HEK293 (cell line): ENCODE measurements around the gene LEO1.

Source experiments
- CTCF ChIA-PET: fragments of 350-600 bp; formaldehyde crosslinking; extraction: SDS; loops from one replicate; lab custom pipeline; 2021; ENCODE audit warnings: antibody characterized with exemption; lab: Yijun Ruan, JAX
- POLR2A ChIA-PET: fragments of 300-600 bp; formaldehyde crosslinking; extraction: SDS; loops from one replicate; lab custom pipeline; 2020; ENCODE audit warnings: antibody characterized with exemption, inconsistent platforms; lab: Yijun Ruan, JAX
- H3K27ac ChIP-seq: fragments of 200-500 bp; sonication (Bioruptor generic); 2 replicates; pipeline ENCODE4 v1.5.1; 2014; ENCODE audit warnings: low read depth, low read length, control low read depth, inconsistent platforms; ENCODE audit errors: extremely low read depth
- H3K36me3 ChIP-seq, 2 experiments: fragments of 200-500 bp in 1 of 2; sonication (Bioruptor generic) in 1 of 2; 1 replicate in 1 of 2; 2 replicates in 1 of 2; pipeline ENCODE4 v1.5.1; 2014 to 2017; ENCODE audit warnings: inconsistent platforms in 2 of 2, low read length in 2 of 2; ENCODE audit not compliant: control insufficient read depth in 2 of 2, insufficient read depth in 1 of 2
- H3K4me1 ChIP-seq: fragments of 200-500 bp; sonication (Bioruptor generic); 2 replicates; pipeline ENCODE4 v1.5.1; 2014; ENCODE audit warnings: mild to moderate bottlenecking, low read length, inconsistent platforms; ENCODE audit not compliant: control insufficient read depth, insufficient read depth
- H3K4me3 ChIP-seq: 2 replicates; pipeline ENCODE4 v1.5.1; 2011; ENCODE audit warnings: low read depth, mild to moderate bottlenecking, control low read depth, low read length, moderate library complexity
- H3K9me3 ChIP-seq: fragments of 200-500 bp; sonication (Bioruptor generic); 2 replicates; pipeline ENCODE4 v1.5.1; 2014; ENCODE audit warnings: low read depth, low read length, inconsistent platforms; ENCODE audit not compliant: control insufficient read depth, insufficient read depth
- SP3 ChIP-seq: fragments of 450-650 bp; formaldehyde crosslinking; IDR thresholded peaks from 2 replicates; pipeline ENCODE4 v1.5.1; 2016; ENCODE audit warnings: missing biosample characterization, missing genetic modification characterization
- SP7 ChIP-seq: fragments of 450-650 bp; formaldehyde crosslinking; IDR thresholded peaks from 2 replicates; pipeline ENCODE4 v1.5.1; 2016; ENCODE audit warnings: missing biosample characterization, missing genetic modification characterization
- ZBTB1 ChIP-seq: fragments of 450-650 bp; formaldehyde crosslinking; IDR thresholded peaks from 2 replicates; pipeline ENCODE4 v1.5.1; 2016; ENCODE audit warnings: missing biosample characterization, missing genetic modification characterization
- ZFP69B ChIP-seq: fragments of 450-650 bp; formaldehyde crosslinking; IDR thresholded peaks from 2 replicates; pipeline ENCODE4 v1.5.1; 2016; ENCODE audit warnings: missing biosample characterization, missing genetic modification characterization
- ZNF155 ChIP-seq: fragments of 450-650 bp; formaldehyde crosslinking; IDR thresholded peaks from 2 replicates; pipeline ENCODE4 v1.5.1; 2016; ENCODE audit warnings: missing biosample characterization, missing genetic modification characterization
- ZNF184 ChIP-seq: fragments of 450-650 bp; IDR thresholded peaks from 2 replicates; pipeline ENCODE4 v1.5.1; 2018; ENCODE audit warnings: missing biosample characterization, mild to moderate bottlenecking, missing genetic modification characterization
- ZNF266 ChIP-seq: fragments of 450-650 bp; formaldehyde crosslinking; IDR thresholded peaks from 2 replicates; pipeline ENCODE4 v1.5.1; 2016; ENCODE audit warnings: missing biosample characterization, missing genetic modification characterization, low read depth
- ZNF366 ChIP-seq: fragments of 450-650 bp; formaldehyde crosslinking; conservative IDR thresholded peaks from 2 replicates; pipeline ENCODE4 v1.5.1; 2016; ENCODE audit warnings: missing biosample characterization, missing genetic modification characterization
- ZNF394 ChIP-seq: fragments of 450-650 bp; formaldehyde crosslinking; IDR thresholded peaks from 2 replicates; pipeline ENCODE4 v1.5.1; 2016; ENCODE audit warnings: missing biosample characterization, missing genetic modification characterization, mild to moderate bottlenecking, moderate library complexity, borderline replicate concordance
- ZNF473 ChIP-seq: fragments of 450-650 bp; formaldehyde crosslinking; IDR thresholded peaks from 2 replicates; pipeline ENCODE4 v1.5.1; 2017; ENCODE audit warnings: missing biosample characterization, missing genetic modification characterization
- ZNF501 ChIP-seq: fragments of 450-650 bp; formaldehyde crosslinking; IDR thresholded peaks from 2 replicates; pipeline ENCODE4 v1.5.1; 2016; ENCODE audit warnings: missing biosample characterization, missing genetic modification characterization
- ZNF623 ChIP-seq: fragments of 450-650 bp; formaldehyde crosslinking; IDR thresholded peaks from 2 replicates; pipeline ENCODE4 v1.5.1; 2016; ENCODE audit warnings: missing biosample characterization, missing genetic modification characterization
- ZSCAN16 ChIP-seq: fragments of 450-650 bp; formaldehyde crosslinking; IDR thresholded peaks from 2 replicates; pipeline ENCODE4 v1.5.1; 2016; ENCODE audit warnings: missing biosample characterization, missing genetic modification characterization
- TF ChIP-seq, protein P1 (sequence below): fragments of 450-650 bp; formaldehyde crosslinking; conservative IDR thresholded peaks from 2 replicates; pipeline ENCODE4 v1.5.1; 2016; ENCODE audit warnings: low read depth, missing biosample characterization, missing genetic modification characterization
- TF ChIP-seq, protein P2 (sequence below): fragments of 450-650 bp; formaldehyde crosslinking; IDR thresholded peaks from 2 replicates; pipeline ENCODE4 v1.5.1; 2017; ENCODE audit warnings: missing biosample characterization, missing genetic modification characterization
- TF ChIP-seq, protein P3 (sequence below): fragments of 450-650 bp; formaldehyde crosslinking; IDR thresholded peaks from 2 replicates; pipeline ENCODE4 v1.5.1; 2017; ENCODE audit warnings: missing biosample characterization, missing genetic modification characterization
- TF ChIP-seq, protein P4 (sequence below): fragments of 450-650 bp; formaldehyde crosslinking; IDR thresholded peaks from 2 replicates; pipeline ENCODE4 v1.5.1; 2016; ENCODE audit warnings: missing biosample characterization, missing genetic modification characterization

The LEO1 gene

DNA sequence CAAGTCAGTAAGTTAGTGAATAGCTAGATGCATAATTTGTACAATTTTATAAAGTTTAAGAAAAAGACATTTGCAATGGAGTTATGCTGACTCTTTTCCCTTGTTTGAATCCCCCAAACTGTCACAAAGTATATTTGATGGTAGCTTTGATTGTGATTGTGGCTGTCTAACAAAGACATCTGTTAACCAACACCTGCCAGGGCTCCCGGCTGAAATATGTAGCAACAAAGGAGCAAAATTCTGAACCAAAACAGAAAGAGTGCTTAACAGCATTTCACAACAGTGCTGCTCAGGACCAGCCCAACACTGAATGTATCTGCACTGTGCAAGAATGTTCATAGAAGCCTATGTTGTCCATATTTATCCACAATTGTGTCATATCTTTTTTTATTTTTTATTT, 39.4 kb downstream of the LEO1 start:
- Histone ChIP-seq H3K27ac (no peak overlapping the region), H3K9me3 (no peaks in the 10 kb centered on the region), H3K36me3 (peaks cover 0 to 12% of the 10 kb centered on the region in 2 experiments; a peak in 2 of 3 replicates)
- TF ChIP-seq ZSCAN16 (tag by site-specific recombination) (no peak), ZFP69B (no peak)
- TF ChIP-seq, all 188 proteins: peak for 0
- no peaks in the 10 kb centered on the region for H3K4me1 ChIP-seq
- ChIA-PET CTCF (no interaction called here), POLR2A (no interaction called here)
- no peak overlapping the region for H3K4me3 ChIP-seq

DNA sequence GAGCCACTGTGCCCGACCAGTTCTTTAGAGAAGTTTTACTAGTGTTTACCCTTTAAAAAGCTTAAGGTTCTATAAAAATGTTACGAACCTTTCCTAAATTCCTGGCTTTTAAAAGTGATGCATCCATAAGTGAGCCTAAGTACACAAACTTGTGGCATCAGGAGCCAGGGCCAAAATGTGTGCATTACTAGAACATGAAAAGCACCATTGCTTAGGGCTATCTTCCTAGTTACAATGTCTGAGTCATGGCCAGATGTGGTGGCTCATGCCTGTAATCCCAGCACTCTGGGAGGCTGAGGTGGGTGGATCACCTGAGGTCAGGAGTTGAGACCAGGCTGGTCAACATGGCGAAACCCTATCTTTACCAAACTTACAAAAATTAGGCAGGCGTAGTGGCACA, 39.9 kb downstream of the LEO1 start:
- ChIA-PET CTCF (no interaction called here), POLR2A (interaction anchor here (0.6 kb wide), 1 partner anchor 250 kb away, joined by 4 read pairs; the partner anchor contains the start of gene SCG3)
- no peak overlapping the region for H3K4me3 ChIP-seq
- TF ChIP-seq ZNF366: no peak
- no peak for TF ChIP-seq ZBTB1 (tag by site-specific recombination)
- TF ChIP-seq, protein P1, sequence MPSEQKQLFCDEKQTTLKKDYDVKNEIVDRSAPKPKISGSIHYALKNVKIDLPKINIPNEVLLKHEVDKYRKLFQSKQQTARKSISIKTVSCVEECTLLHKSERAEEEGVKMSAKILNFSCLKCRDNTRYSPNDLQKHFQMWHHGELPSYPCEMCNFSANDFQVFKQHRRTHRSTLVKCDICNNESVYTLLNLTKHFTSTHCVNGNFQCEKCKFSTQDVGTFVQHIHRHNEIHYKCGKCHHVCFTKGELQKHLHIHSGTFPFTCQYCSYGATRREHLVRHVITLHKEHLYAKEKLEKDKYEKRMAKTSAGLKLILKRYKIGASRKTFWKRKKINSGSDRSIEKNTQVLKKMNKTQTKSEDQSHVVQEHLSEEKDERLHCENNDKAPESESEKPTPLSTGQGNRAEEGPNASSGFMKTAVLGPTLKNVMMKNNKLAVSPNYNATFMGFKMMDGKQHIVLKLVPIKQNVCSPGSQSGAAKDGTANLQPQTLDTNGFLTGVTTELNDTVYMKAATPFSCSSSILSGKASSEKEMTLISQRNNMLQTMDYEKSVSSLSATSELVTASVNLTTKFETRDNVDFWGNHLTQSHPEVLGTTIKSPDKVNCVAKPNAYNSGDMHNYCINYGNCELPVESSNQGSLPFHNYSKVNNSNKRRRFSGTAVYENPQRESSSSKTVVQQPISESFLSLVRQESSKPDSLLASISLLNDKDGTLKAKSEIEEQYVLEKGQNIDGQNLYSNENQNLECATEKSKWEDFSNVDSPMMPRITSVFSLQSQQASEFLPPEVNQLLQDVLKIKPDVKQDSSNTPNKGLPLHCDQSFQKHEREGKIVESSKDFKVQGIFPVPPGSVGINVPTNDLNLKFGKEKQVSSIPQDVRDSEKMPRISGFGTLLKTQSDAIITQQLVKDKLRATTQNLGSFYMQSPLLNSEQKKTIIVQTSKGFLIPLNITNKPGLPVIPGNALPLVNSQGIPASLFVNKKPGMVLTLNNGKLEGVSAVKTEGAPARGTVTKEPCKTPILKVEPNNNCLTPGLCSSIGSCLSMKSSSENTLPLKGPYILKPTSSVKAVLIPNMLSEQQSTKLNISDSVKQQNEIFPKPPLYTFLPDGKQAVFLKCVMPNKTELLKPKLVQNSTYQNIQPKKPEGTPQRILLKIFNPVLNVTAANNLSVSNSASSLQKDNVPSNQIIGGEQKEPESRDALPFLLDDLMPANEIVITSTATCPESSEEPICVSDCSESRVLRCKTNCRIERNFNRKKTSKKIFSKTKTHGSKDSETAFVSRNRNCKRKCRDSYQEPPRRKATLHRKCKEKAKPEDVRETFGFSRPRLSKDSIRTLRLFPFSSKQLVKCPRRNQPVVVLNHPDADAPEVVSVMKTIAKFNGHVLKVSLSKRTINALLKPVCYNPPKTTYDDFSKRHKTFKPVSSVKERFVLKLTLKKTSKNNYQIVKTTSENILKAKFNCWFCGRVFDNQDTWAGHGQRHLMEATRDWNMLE (tag by site-specific recombination): no peak
- no peak for TF ChIP-seq ZNF501 (tag by site-specific recombination)
- TF ChIP-seq SP7 (tag by site-specific recombination): no peak
- no peak for TF ChIP-seq ZNF155 (tag by site-specific recombination)
- H3K9me3 ChIP-seq: no peaks in the 10 kb centered on the region
- H3K36me3 ChIP-seq: peaks cover 0 to 12% of the 10 kb centered on the region in 2 experiments; a peak in 2 of 3 replicates
- no peak overlapping the region for H3K27ac ChIP-seq
- no peaks in the 10 kb centered on the region for H3K4me1 ChIP-seq

DNA sequence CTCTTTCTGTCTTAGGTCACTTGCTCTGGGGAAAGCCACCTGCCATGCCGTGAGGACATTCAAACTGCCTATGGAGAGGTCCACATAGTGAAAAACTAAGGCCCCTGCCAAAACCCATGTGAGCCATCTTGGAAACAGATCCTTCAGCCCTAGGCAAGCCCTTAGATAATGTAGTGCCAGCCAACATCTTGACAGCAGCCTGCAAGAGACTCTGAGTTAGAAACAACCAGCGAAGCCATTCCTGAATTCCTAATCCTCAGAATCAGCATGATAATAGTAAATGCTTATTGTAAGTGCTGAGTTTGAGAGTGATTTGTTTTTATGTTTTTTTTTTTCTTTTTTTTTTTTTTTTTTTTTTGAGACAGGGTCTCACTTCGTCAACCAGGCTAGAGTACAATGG, 40.6 kb downstream of the LEO1 start:
- ChIA-PET POLR2A (interaction anchor here (0.6 kb wide), 1 partner anchor 250 kb away, joined by 4 read pairs; the partner anchor contains the start of gene SCG3), CTCF (no interaction called here)
- Histone ChIP-seq H3K4me3 (no peak overlapping the region), H3K36me3 (peaks cover 0 to 7% of the 10 kb centered on the region in 2 experiments; a peak in 2 of 3 replicates), H3K27ac (no peak overlapping the region), H3K9me3 (no peaks in the 10 kb centered on the region), H3K4me1 (no peaks in the 10 kb centered on the region)
- TF ChIP-seq, protein P2, sequence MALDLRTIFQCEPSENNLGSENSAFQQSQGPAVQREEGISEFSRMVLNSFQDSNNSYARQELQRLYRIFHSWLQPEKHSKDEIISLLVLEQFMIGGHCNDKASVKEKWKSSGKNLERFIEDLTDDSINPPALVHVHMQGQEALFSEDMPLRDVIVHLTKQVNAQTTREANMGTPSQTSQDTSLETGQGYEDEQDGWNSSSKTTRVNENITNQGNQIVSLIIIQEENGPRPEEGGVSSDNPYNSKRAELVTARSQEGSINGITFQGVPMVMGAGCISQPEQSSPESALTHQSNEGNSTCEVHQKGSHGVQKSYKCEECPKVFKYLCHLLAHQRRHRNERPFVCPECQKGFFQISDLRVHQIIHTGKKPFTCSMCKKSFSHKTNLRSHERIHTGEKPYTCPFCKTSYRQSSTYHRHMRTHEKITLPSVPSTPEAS (tag by site-specific recombination): no peak
- no peak for TF ChIP-seq ZNF184
- no peak for TF ChIP-seq ZNF473 (tag by site-specific recombination)
- TF ChIP-seq, protein P3, sequence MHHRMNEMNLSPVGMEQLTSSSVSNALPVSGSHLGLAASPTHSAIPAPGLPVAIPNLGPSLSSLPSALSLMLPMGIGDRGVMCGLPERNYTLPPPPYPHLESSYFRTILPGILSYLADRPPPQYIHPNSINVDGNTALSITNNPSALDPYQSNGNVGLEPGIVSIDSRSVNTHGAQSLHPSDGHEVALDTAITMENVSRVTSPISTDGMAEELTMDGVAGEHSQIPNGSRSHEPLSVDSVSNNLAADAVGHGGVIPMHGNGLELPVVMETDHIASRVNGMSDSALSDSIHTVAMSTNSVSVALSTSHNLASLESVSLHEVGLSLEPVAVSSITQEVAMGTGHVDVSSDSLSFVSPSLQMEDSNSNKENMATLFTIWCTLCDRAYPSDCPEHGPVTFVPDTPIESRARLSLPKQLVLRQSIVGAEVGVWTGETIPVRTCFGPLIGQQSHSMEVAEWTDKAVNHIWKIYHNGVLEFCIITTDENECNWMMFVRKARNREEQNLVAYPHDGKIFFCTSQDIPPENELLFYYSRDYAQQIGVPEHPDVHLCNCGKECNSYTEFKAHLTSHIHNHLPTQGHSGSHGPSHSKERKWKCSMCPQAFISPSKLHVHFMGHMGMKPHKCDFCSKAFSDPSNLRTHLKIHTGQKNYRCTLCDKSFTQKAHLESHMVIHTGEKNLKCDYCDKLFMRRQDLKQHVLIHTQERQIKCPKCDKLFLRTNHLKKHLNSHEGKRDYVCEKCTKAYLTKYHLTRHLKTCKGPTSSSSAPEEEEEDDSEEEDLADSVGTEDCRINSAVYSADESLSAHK (tag by site-specific recombination): no peak
- no peak for TF ChIP-seq ZNF266 (tag by site-specific recombination)
- no peak for TF ChIP-seq SP3
- TF ChIP-seq ZNF623 (tag by site-specific recombination): no peak
- no peak for TF ChIP-seq ZNF394
- TF ChIP-seq, protein P4, sequence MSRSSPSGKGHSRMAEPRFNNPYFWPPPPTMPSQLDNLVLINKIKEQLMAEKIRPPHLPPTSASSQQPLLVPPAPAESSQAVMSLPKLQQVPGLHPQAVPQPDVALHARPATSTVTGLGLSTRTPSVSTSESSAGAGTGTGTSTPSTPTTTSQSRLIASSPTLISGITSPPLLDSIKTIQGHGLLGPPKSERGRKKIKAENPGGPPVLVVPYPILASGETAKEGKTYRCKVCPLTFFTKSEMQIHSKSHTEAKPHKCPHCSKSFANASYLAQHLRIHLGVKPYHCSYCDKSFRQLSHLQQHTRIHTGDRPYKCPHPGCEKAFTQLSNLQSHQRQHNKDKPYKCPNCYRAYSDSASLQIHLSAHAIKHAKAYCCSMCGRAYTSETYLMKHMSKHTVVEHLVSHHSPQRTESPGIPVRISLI: 0 out of 2 replicates have a peak, but pooled peaks have one; percentile 14
